Activated T-helper 1 cell treated with Interleukin-2 at 50 U/mL for 16 hours (primary cell): Measurements from ENCODE around the gene MALSU1.

Experiments
- DNase-seq: peaks from one replicate; pipeline ENCODE4 v3.0.0-alpha.2; 2020; ENCODE audit warnings: low read depth

Gene MALSU1

GRCh38 chr7:23335621-23336020 lies 36.5 kb downstream of the MALSU1 start:
- no peak for DNase-seq

GRCh38 chr7:23336086-23336485 lies 36.9 kb downstream of the MALSU1 start:
- no peak for DNase-seq

- DNase-seq = no peak
Observed at GRCh38 chr7:23336799-23337283, 37.7 kb downstream of the MALSU1 start.

GRCh38 chr7:23337374-23337773 lies 38.2 kb downstream of the MALSU1 start:
- DNase-seq = no peak

- DNase-seq = no peak
Observed at GRCh38 chr7:23338439-23338838, 39.3 kb downstream of the MALSU1 start.

- DNase-seq = no peak
Observed at GRCh38 chr7:23338863-23339262, 39.7 kb downstream of the MALSU1 start.

GRCh38 chr7:23341846-23342598 lies 42.9 kb downstream of the MALSU1 start:
- DNase-seq = no peak

- no peak for DNase-seq
Observed at GRCh38 chr7:23343102-23343501, 44.0 kb downstream of the MALSU1 start.

- DNase-seq = no peak
Observed at GRCh38 chr7:23343806-23344475, 44.8 kb downstream of the MALSU1 start.

GRCh38 chr7:23345601-23346000 lies 46.5 kb downstream of the MALSU1 start:
- no peak for DNase-seq

- DNase-seq = no peak
Observed at GRCh38 chr7:23346316-23346715, 47.2 kb downstream of the MALSU1 start.

GRCh38 chr7:23347033-23347681 lies 48.0 kb downstream of the MALSU1 start:
- DNase-seq = no peak

GRCh38 chr7:23347682-23348180 lies 48.6 kb downstream of the MALSU1 start:
- DNase-seq = no peak

- DNase-seq = no peak
Observed at GRCh38 chr7:23349484-23350157, 50.5 kb downstream of the MALSU1 start.

- DNase-seq = no peak
Observed at GRCh38 chr7:23350466-23350865, 51.3 kb downstream of the MALSU1 start.

- DNase-seq = no peak
Observed at GRCh38 chr7:23353172-23353571, 54.0 kb downstream of the MALSU1 start.

GRCh38 chr7:23356168-23356567 lies 57.0 kb downstream of the MALSU1 start:
- DNase-seq = no peak

- DNase-seq = no peak
Observed at GRCh38 chr7:23356726-23357125, 57.6 kb downstream of the MALSU1 start.

- DNase-seq = no peak
Observed at GRCh38 chr7:23357190-23358093, 58.3 kb downstream of the MALSU1 start.

GRCh38 chr7:23358152-23358674 lies 59.1 kb downstream of the MALSU1 start:
- no peak for DNase-seq
